Measurements from ENCODE around the gene DACH1.

Gene DACH1

GRCh38 chr13:71583581-71583980, 283.4 kb downstream of the DACH1 start:
- Histone ChIP-seq H3K36me3 (ENCODE audit: control insufficient read depth in 1 of 2, insufficient read depth in 2 of 2, low read length in 2 of 2) (no peaks in the 10 kb centered on the region), H3K9me3 (ENCODE audit: control insufficient read depth in 1 of 2, low read length in 2 of 2) (no peaks in the 10 kb centered on the region), H3K27ac (ENCODE audit: low read depth, low read length) (no peak overlapping the region)

GRCh38 chr13:71580614-71581013, 286.4 kb downstream of the DACH1 start:
- Histone ChIP-seq H3K4me1 (ENCODE audit: control insufficient read depth in 1 of 2, insufficient read depth in 2 of 2, low read length in 2 of 2) (no peaks in the 10 kb centered on the region), H3K27ac (ENCODE audit: low read depth, low read length) (no peak overlapping the region), H3K4me3 (ENCODE audit: low read depth in 1 of 2, low read length in 2 of 2) (no peak overlapping the region), H3K36me3 (ENCODE audit: control insufficient read depth in 1 of 2, insufficient read depth in 2 of 2, low read length in 2 of 2) (no peaks in the 10 kb centered on the region), H3K9ac (ENCODE audit: low read depth in 1 of 2, low read length in 2 of 2) (no peak overlapping the region), H3K27me3 (ENCODE audit: control insufficient read depth in 1 of 2, insufficient read depth in 2 of 2, low read length in 2 of 2) (no peaks in the 10 kb centered on the region), H3K9me3 (ENCODE audit: control insufficient read depth in 1 of 2, low read length in 2 of 2) (no peaks in the 10 kb centered on the region)

More at GRCh38 chr13:71583581-71583980, 283.4 kb downstream of the DACH1 start:
- Histone ChIP-seq H3K4me3 (ENCODE audit: low read depth in 1 of 2, low read length in 2 of 2) (no peak overlapping the region), H3K9ac (ENCODE audit: low read depth in 1 of 2, low read length in 2 of 2) (no peak overlapping the region), H3K27me3 (ENCODE audit: control insufficient read depth in 1 of 2, insufficient read depth in 2 of 2, low read length in 2 of 2) (no peaks in the 10 kb centered on the region), H3K4me1 (ENCODE audit: control insufficient read depth in 1 of 2, insufficient read depth in 2 of 2, low read length in 2 of 2) (no peaks in the 10 kb centered on the region)

GRCh38 chr13:71578048-71578447, 289.0 kb downstream of the DACH1 start:
- H3K27ac ChIP-seq (ENCODE audit: low read depth, low read length), result no peak overlapping the region
- H3K36me3 ChIP-seq (ENCODE audit: control insufficient read depth in 1 of 2, insufficient read depth in 2 of 2, low read length in 2 of 2), result no peaks in the 10 kb centered on the region
- H3K9me3 ChIP-seq (ENCODE audit: control insufficient read depth in 1 of 2, low read length in 2 of 2), result no peaks in the 10 kb centered on the region
- H3K9ac ChIP-seq (ENCODE audit: low read depth in 1 of 2, low read length in 2 of 2), result no peak overlapping the region
- H3K27me3 ChIP-seq (ENCODE audit: control insufficient read depth in 1 of 2, insufficient read depth in 2 of 2, low read length in 2 of 2), result no peaks in the 10 kb centered on the region
- no peaks in the 10 kb centered on the region for H3K4me1 ChIP-seq (ENCODE audit: control insufficient read depth in 1 of 2, insufficient read depth in 2 of 2, low read length in 2 of 2)
- H3K4me3 ChIP-seq (ENCODE audit: low read depth in 1 of 2, low read length in 2 of 2), result no peak overlapping the region

- no peaks in the 10 kb centered on the region for H3K4me1 ChIP-seq (ENCODE audit: control insufficient read depth in 1 of 2, insufficient read depth in 2 of 2, low read length in 2 of 2)
- H3K27ac ChIP-seq (ENCODE audit: low read depth, low read length), result no peak overlapping the region
- no peak overlapping the region for H3K9ac ChIP-seq (ENCODE audit: low read depth in 1 of 2, low read length in 2 of 2)
- H3K27me3 ChIP-seq (ENCODE audit: control insufficient read depth in 1 of 2, insufficient read depth in 2 of 2, low read length in 2 of 2), result no peaks in the 10 kb centered on the region
- H3K4me3 ChIP-seq (ENCODE audit: low read depth in 1 of 2, low read length in 2 of 2), result no peak overlapping the region
- no peaks in the 10 kb centered on the region for H3K9me3 ChIP-seq (ENCODE audit: control insufficient read depth in 1 of 2, low read length in 2 of 2)
- no peaks in the 10 kb centered on the region for H3K36me3 ChIP-seq (ENCODE audit: control insufficient read depth in 1 of 2, insufficient read depth in 2 of 2, low read length in 2 of 2)
These were observed 289.9 kb downstream of the DACH1 start for GRCh38 chr13:71577127-71577526.

- Histone ChIP-seq H3K36me3 (ENCODE audit: control insufficient read depth in 1 of 2, insufficient read depth in 2 of 2, low read length in 2 of 2) (no peaks in the 10 kb centered on the region), H3K4me3 (ENCODE audit: low read depth in 1 of 2, low read length in 2 of 2) (no peak overlapping the region), H3K9ac (ENCODE audit: low read depth in 1 of 2, low read length in 2 of 2) (no peak overlapping the region), H3K4me1 (ENCODE audit: control insufficient read depth in 1 of 2, insufficient read depth in 2 of 2, low read length in 2 of 2) (no peaks in the 10 kb centered on the region), H3K27me3 (ENCODE audit: control insufficient read depth in 1 of 2, insufficient read depth in 2 of 2, low read length in 2 of 2) (no peaks in the 10 kb centered on the region), H3K9me3 (ENCODE audit: control insufficient read depth in 1 of 2, low read length in 2 of 2) (no peaks in the 10 kb centered on the region), H3K27ac (ENCODE audit: low read depth, low read length) (no peak overlapping the region)
These were observed 290.4 kb downstream of the DACH1 start for GRCh38 chr13:71576571-71576970.

- no peaks in the 10 kb centered on the region for H3K27me3 ChIP-seq (ENCODE audit: control insufficient read depth in 1 of 2, insufficient read depth in 2 of 2, low read length in 2 of 2)
- H3K4me3 ChIP-seq (ENCODE audit: low read depth in 1 of 2, low read length in 2 of 2), result no peak overlapping the region
- no peak overlapping the region for H3K9ac ChIP-seq (ENCODE audit: low read depth in 1 of 2, low read length in 2 of 2)
- H3K9me3 ChIP-seq (ENCODE audit: control insufficient read depth in 1 of 2, low read length in 2 of 2), result no peaks in the 10 kb centered on the region
- H3K27ac ChIP-seq (ENCODE audit: low read depth, low read length), result no peak overlapping the region
- H3K4me1 ChIP-seq (ENCODE audit: control insufficient read depth in 1 of 2, insufficient read depth in 2 of 2, low read length in 2 of 2), result peaks cover 0 to 6% of the 10 kb centered on the region in 2 donors
- H3K36me3 ChIP-seq (ENCODE audit: control insufficient read depth in 1 of 2, insufficient read depth in 2 of 2, low read length in 2 of 2), result no peaks in the 10 kb centered on the region
These were observed 320.1 kb downstream of the DACH1 start for GRCh38 chr13:71546881-71547280.

- Histone ChIP-seq H3K9me3 (ENCODE audit: control insufficient read depth in 1 of 2, low read length in 2 of 2) (no peaks in the 10 kb centered on the region), H3K4me3 (ENCODE audit: low read depth in 1 of 2, low read length in 2 of 2) (no peak overlapping the region), H3K4me1 (ENCODE audit: control insufficient read depth in 1 of 2, insufficient read depth in 2 of 2, low read length in 2 of 2) (no peaks in the 10 kb centered on the region), H3K36me3 (ENCODE audit: control insufficient read depth in 1 of 2, insufficient read depth in 2 of 2, low read length in 2 of 2) (no peaks in the 10 kb centered on the region), H3K9ac (ENCODE audit: low read depth in 1 of 2, low read length in 2 of 2) (no peak overlapping the region), H3K27ac (ENCODE audit: low read depth, low read length) (no peak overlapping the region), H3K27me3 (ENCODE audit: control insufficient read depth in 1 of 2, insufficient read depth in 2 of 2, low read length in 2 of 2) (no peaks in the 10 kb centered on the region)
These were observed 326.9 kb downstream of the DACH1 start for GRCh38 chr13:71540098-71540497.

- H3K9ac ChIP-seq (ENCODE audit: low read depth in 1 of 2, low read length in 2 of 2), result no peak overlapping the region
- no peak overlapping the region for H3K4me3 ChIP-seq (ENCODE audit: low read depth in 1 of 2, low read length in 2 of 2)
- no peaks in the 10 kb centered on the region for H3K9me3 ChIP-seq (ENCODE audit: control insufficient read depth in 1 of 2, low read length in 2 of 2)
- no peaks in the 10 kb centered on the region for H3K4me1 ChIP-seq (ENCODE audit: control insufficient read depth in 1 of 2, insufficient read depth in 2 of 2, low read length in 2 of 2)
- no peaks in the 10 kb centered on the region for H3K27me3 ChIP-seq (ENCODE audit: control insufficient read depth in 1 of 2, insufficient read depth in 2 of 2, low read length in 2 of 2)
- H3K36me3 ChIP-seq (ENCODE audit: control insufficient read depth in 1 of 2, insufficient read depth in 2 of 2, low read length in 2 of 2), result no peaks in the 10 kb centered on the region
- no peak overlapping the region for H3K27ac ChIP-seq (ENCODE audit: low read depth, low read length)
These were observed 330.8 kb downstream of the DACH1 start for GRCh38 chr13:71536201-71536600.

GRCh38 chr13:71524613-71525304, 342.2 kb downstream of the DACH1 start:
- no peak overlapping the region for H3K9ac ChIP-seq (ENCODE audit: low read depth in 1 of 2, low read length in 2 of 2)
- H3K4me3 ChIP-seq (ENCODE audit: low read depth in 1 of 2, low read length in 2 of 2), result no peak overlapping the region

GRCh38 chr13:71524245-71524612, 342.8 kb downstream of the DACH1 start:
- no peak overlapping the region for H3K27ac ChIP-seq (ENCODE audit: low read depth, low read length)
- H3K4me1 ChIP-seq (ENCODE audit: control insufficient read depth in 1 of 2, insufficient read depth in 2 of 2, low read length in 2 of 2), result peaks cover 5 to 12% of the 10 kb centered on the region in 2 donors
- no peaks in the 10 kb centered on the region for H3K36me3 ChIP-seq (ENCODE audit: control insufficient read depth in 1 of 2, insufficient read depth in 2 of 2, low read length in 2 of 2)
- no peak overlapping the region for H3K9ac ChIP-seq (ENCODE audit: low read depth in 1 of 2, low read length in 2 of 2)
- no peaks in the 10 kb centered on the region for H3K9me3 ChIP-seq (ENCODE audit: control insufficient read depth in 1 of 2, low read length in 2 of 2)
- H3K4me3 ChIP-seq (ENCODE audit: low read depth in 1 of 2, low read length in 2 of 2), result no peak overlapping the region
- H3K27me3 ChIP-seq (ENCODE audit: control insufficient read depth in 1 of 2, insufficient read depth in 2 of 2, low read length in 2 of 2), result no peaks in the 10 kb centered on the region

More at GRCh38 chr13:71524613-71525304, 342.2 kb downstream of the DACH1 start:
- H3K36me3 ChIP-seq (ENCODE audit: control insufficient read depth in 1 of 2, insufficient read depth in 2 of 2, low read length in 2 of 2), result no peaks in the 10 kb centered on the region
- H3K9me3 ChIP-seq (ENCODE audit: control insufficient read depth in 1 of 2, low read length in 2 of 2), result no peaks in the 10 kb centered on the region
- H3K27me3 ChIP-seq (ENCODE audit: control insufficient read depth in 1 of 2, insufficient read depth in 2 of 2, low read length in 2 of 2), result no peaks in the 10 kb centered on the region
- H3K4me1 ChIP-seq (ENCODE audit: control insufficient read depth in 1 of 2, insufficient read depth in 2 of 2, low read length in 2 of 2), result peaks cover 5 to 12% of the 10 kb centered on the region in 2 donors
- H3K27ac ChIP-seq (ENCODE audit: low read depth, low read length), result no peak overlapping the region
